Urinary bladder (tissue), 4 donors: ENCODE measurements around the gene SLC9C2. TPM values are rescaled to one million over a fixed set of nuclear protein-coding genes. Genes with fewer than 3 reads are reported as not detected.
"Not testable (repeated sequence)": the region's sequence is repeated elsewhere in the genome, so short reads cannot be mapped to it uniquely, and the experiment has no call there.

ENCODE experiments used
- DNase-seq: peaks from one replicate; pipeline ENCODE4 v3.0.0-alpha.2; 2015; ENCODE audit errors: extremely low spot score
- H3K27ac ChIP-seq: one replicate; pipeline ENCODE4 v1.5.1; 2013; ENCODE audit warnings: low read depth, mild to moderate bottlenecking, moderate library complexity
- H3K36me3 ChIP-seq: one replicate; pipeline ENCODE4 v1.6.1; 2013; ENCODE audit warnings: mild to moderate bottlenecking, moderate library complexity; ENCODE audit not compliant: insufficient read depth
- H3K4me1 ChIP-seq: one replicate; pipeline ENCODE4 v1.6.1; 2013; ENCODE audit warnings: mild to moderate bottlenecking, moderate library complexity; ENCODE audit not compliant: insufficient read depth
- H3K4me3 ChIP-seq: one replicate; pipeline ENCODE4 v1.5.1; 2013; ENCODE audit warnings: low read depth, low read length
- WGBS: extraction: QIAGEN DNeasy Blood & Tissue Kit; methylation state at CpG from one replicate; pipeline ENCODE4 v1.1.7; 2013; 5-methylcytosine and 5-hydroxymethylcytosine counted together
- polyA plus RNA-seq: library from polyadenylated mRNA; stranded (reverse); fragments of 200-250 nt; gene quantifications from one replicate; pipeline ENCODE4 v1.2.3, GENCODE V29; 2013
- total RNA-seq: library from RNA; depleted of rRNA; stranded (reverse); fragments of >200 nt; gene quantifications from one replicate; pipeline ENCODE4 v1.2.3, GENCODE V29; 2014
- donor health status: healthy with polysubstance abuse.
- donor health status: healthy.

Gene SLC9C2
- total and polyA plus RNA-seq, 2 donors, result not detected

GRCh38 chr1:173529106-173529505, 73.8 kb downstream of the SLC9C2 start:
- Histone ChIP-seq H3K4me3 (no peak overlapping the region), H3K36me3 (no peaks in the 10 kb centered on the region), H3K4me1 (no peaks in the 10 kb centered on the region), H3K27ac (no peak overlapping the region)
- DNase-seq, result no peak
- WGBS, result 36% methylated on average over 4 of the region's 4 CpGs

- no peaks in the 10 kb centered on the region for H3K36me3 ChIP-seq
- 51% methylated on average over 3 of the region's 3 CpGs for WGBS
- no peak overlapping the region for H3K4me3 ChIP-seq
- DNase-seq, result no peak
- H3K27ac ChIP-seq, result no peak overlapping the region
- no peaks in the 10 kb centered on the region for H3K4me1 ChIP-seq
These were observed 75.6 kb downstream of the SLC9C2 start for GRCh38 chr1:173527151-173527826.

- WGBS, result 42% methylated on average over 1 of the region's 1 CpG
- no peaks in the 10 kb centered on the region for H3K36me3 ChIP-seq
- H3K4me3 ChIP-seq, result no peak overlapping the region
- no peak overlapping the region for H3K27ac ChIP-seq
- no peak for DNase-seq
- no peaks in the 10 kb centered on the region for H3K4me1 ChIP-seq
These were observed 76.9 kb downstream of the SLC9C2 start for GRCh38 chr1:173525926-173526325.

GRCh38 chr1:173523329-173523728, 79.5 kb downstream of the SLC9C2 start:
- 92% methylated on average over 3 of the region's 3 CpGs for WGBS
- H3K4me1 ChIP-seq, result no peaks in the 10 kb centered on the region
- no peak overlapping the region for H3K27ac ChIP-seq
- DNase-seq, result no peak
- H3K36me3 ChIP-seq, result no peaks in the 10 kb centered on the region
- no peak overlapping the region for H3K4me3 ChIP-seq

- no peak overlapping the region for H3K4me3 ChIP-seq
- no peaks in the 10 kb centered on the region for H3K36me3 ChIP-seq
- H3K4me1 ChIP-seq, result no peaks in the 10 kb centered on the region
- 80% methylated on average over 2 of the region's 2 CpGs for WGBS
- DNase-seq, result no peak
- no peak overlapping the region for H3K27ac ChIP-seq
These were observed 82.1 kb downstream of the SLC9C2 start for GRCh38 chr1:173520799-173521198.

GRCh38 chr1:173514503-173514902, 88.4 kb downstream of the SLC9C2 start:
- 97% methylated on average over 1 of the region's 1 CpG for WGBS
- not testable (repeated sequence) for H3K4me1 ChIP-seq, H3K27ac ChIP-seq, H3K4me3 ChIP-seq, H3K36me3 ChIP-seq, DNase-seq

- WGBS, result 60% methylated on average over 1 of the region's 1 CpG
- no peak for DNase-seq
- Histone ChIP-seq H3K27ac (no peak overlapping the region), H3K4me3 (no peak overlapping the region), H3K4me1 (no peaks in the 10 kb centered on the region), H3K36me3 (no peaks in the 10 kb centered on the region)
These were observed 93.1 kb downstream of the SLC9C2 start for GRCh38 chr1:173509797-173510196.

GRCh38 chr1:173508541-173508940, 94.3 kb downstream of the SLC9C2 start:
- H3K27ac ChIP-seq, result no peak overlapping the region
- no peaks in the 10 kb centered on the region for H3K4me1 ChIP-seq
- H3K4me3 ChIP-seq, result no peak overlapping the region
- 81% methylated on average over 2 of the region's 2 CpGs for WGBS
- no peak for DNase-seq
- no peaks in the 10 kb centered on the region for H3K36me3 ChIP-seq

- Histone ChIP-seq H3K4me1 (no peaks in the 10 kb centered on the region), H3K4me3 (no peak overlapping the region), H3K36me3 (no peaks in the 10 kb centered on the region), H3K27ac (no peak overlapping the region)
- WGBS, result 62% methylated on average over 3 of the region's 3 CpGs
- DNase-seq, result no peak
These were observed 95.0 kb downstream of the SLC9C2 start for GRCh38 chr1:173507847-173508209.

GRCh38 chr1:173507205-173507846, 95.5 kb downstream of the SLC9C2 start:
- Histone ChIP-seq H3K4me3 (no peak overlapping the region), H3K4me1 (no peaks in the 10 kb centered on the region), H3K27ac (no peak overlapping the region), H3K36me3 (no peaks in the 10 kb centered on the region)
- WGBS, result 59% methylated on average over 3 of the region's 3 CpGs
- no peak for DNase-seq

GRCh38 chr1:173506437-173506836, 96.4 kb downstream of the SLC9C2 start:
- no peaks in the 10 kb centered on the region for H3K4me1 ChIP-seq

GRCh38 chr1:173505391-173505790, 97.5 kb downstream of the SLC9C2 start:
- Histone ChIP-seq H3K27ac (no peak overlapping the region), H3K36me3 (no peaks in the 10 kb centered on the region), H3K4me1 (no peaks in the 10 kb centered on the region), H3K4me3 (no peak overlapping the region)
- no peak for DNase-seq

More at GRCh38 chr1:173506437-173506836, 96.4 kb downstream of the SLC9C2 start:
- DNase-seq, result no peak
- WGBS, result 85% methylated on average over 6 of the region's 6 CpGs
- Histone ChIP-seq H3K36me3 (no peaks in the 10 kb centered on the region), H3K27ac (no peak overlapping the region), H3K4me3 (no peak overlapping the region)

GRCh38 chr1:173504268-173504667, 98.6 kb downstream of the SLC9C2 start:
- no peak overlapping the region for H3K4me3 ChIP-seq
- no peak for DNase-seq
- no peaks in the 10 kb centered on the region for H3K36me3 ChIP-seq
- H3K4me1 ChIP-seq, result no peaks in the 10 kb centered on the region
- WGBS, result 84% methylated on average over 4 of the region's 4 CpGs
- no peak overlapping the region for H3K27ac ChIP-seq

- H3K27ac ChIP-seq, result no peak overlapping the region
- no peak for DNase-seq
- no peaks in the 10 kb centered on the region for H3K36me3 ChIP-seq
- no peak overlapping the region for H3K4me3 ChIP-seq
- WGBS, result 24% methylated on average over 4 of the region's 4 CpGs
- H3K4me1 ChIP-seq, result no peaks in the 10 kb centered on the region
These were observed 99.5 kb downstream of the SLC9C2 start for GRCh38 chr1:173503391-173503790.
